Mesodermal cell (in vitro differentiated cells): ENCODE results near the gene BAIAP2L2. TPM values are rescaled to one million over a fixed set of nuclear protein-coding genes. Genes with fewer than 3 reads are reported as not detected.
"Not testable (repeated sequence)": the region's sequence is repeated elsewhere in the genome, so short reads cannot be mapped to it uniquely, and the experiment has no call there.

Experiments used
- H3K27ac ChIP-seq: 2 replicates; pipeline ENCODE4 v1.7.0; 2013; ENCODE audit warnings: mild to moderate bottlenecking, low read depth, low read length, moderate library complexity; ENCODE audit not compliant: severe bottlenecking
- H3K36me3 ChIP-seq: 2 replicates; pipeline ENCODE4 v1.7.1; 2013; ENCODE audit warnings: mild to moderate bottlenecking, low read length, moderate library complexity; ENCODE audit not compliant: control insufficient read depth, insufficient read depth
- H3K4me1 ChIP-seq: one replicate; pipeline ENCODE4 v1.7.1; 2013; ENCODE audit warnings: mild to moderate bottlenecking, low read length; ENCODE audit not compliant: insufficient read depth, control insufficient read depth, poor library complexity, severe bottlenecking
- H3K4me3 ChIP-seq: 2 replicates; pipeline ENCODE4 v1.7.0; 2013; ENCODE audit warnings: low read length, control low read depth, mild to moderate bottlenecking; ENCODE audit not compliant: insufficient read depth, poor library complexity, severe bottlenecking; ENCODE audit errors: extremely low read depth
- H3K9me3 ChIP-seq: 2 replicates; pipeline ENCODE4 v1.7.1; 2013; ENCODE audit warnings: mild to moderate bottlenecking, low read length, moderate library complexity; ENCODE audit not compliant: control insufficient read depth
- WGBS, 2 experiments: methylation state at CpG; one replicate each; pipeline ENCODE4 v1.1.5; 2013; ENCODE audit warnings: missing lambda C conversion rate in 2 of 2; ENCODE audit not compliant: insufficient coverage in 2 of 2; 5-methylcytosine and 5-hydroxymethylcytosine counted together
- polyA plus RNA-seq, 2 experiments: library from polyadenylated mRNA; stranded (reverse); fragments of 50-300 nt; gene quantifications; one replicate each; pipeline ENCODE4 v1.2.3, GENCODE V29; 2013

Gene BAIAP2L2, protein sequence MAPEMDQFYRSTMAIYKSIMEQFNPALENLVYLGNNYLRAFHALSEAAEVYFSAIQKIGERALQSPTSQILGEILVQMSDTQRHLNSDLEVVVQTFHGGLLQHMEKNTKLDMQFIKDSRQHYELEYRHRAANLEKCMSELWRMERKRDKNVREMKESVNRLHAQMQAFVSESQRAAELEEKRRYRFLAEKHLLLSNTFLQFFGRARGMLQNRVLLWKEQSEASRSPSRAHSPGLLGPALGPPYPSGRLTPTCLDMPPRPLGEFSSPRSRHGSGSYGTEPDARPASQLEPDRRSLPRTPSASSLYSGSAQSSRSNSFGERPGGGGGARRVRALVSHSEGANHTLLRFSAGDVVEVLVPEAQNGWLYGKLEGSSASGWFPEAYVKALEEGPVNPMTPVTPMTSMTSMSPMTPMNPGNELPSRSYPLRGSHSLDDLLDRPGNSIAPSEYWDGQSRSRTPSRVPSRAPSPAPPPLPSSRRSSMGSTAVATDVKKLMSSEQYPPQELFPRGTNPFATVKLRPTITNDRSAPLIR
- 1.5 TPM for polyA plus RNA-seq (2013, experiment 1 of 2)
- polyA plus RNA-seq (2013, experiment 2 of 2), result 1.3 TPM

DNA sequence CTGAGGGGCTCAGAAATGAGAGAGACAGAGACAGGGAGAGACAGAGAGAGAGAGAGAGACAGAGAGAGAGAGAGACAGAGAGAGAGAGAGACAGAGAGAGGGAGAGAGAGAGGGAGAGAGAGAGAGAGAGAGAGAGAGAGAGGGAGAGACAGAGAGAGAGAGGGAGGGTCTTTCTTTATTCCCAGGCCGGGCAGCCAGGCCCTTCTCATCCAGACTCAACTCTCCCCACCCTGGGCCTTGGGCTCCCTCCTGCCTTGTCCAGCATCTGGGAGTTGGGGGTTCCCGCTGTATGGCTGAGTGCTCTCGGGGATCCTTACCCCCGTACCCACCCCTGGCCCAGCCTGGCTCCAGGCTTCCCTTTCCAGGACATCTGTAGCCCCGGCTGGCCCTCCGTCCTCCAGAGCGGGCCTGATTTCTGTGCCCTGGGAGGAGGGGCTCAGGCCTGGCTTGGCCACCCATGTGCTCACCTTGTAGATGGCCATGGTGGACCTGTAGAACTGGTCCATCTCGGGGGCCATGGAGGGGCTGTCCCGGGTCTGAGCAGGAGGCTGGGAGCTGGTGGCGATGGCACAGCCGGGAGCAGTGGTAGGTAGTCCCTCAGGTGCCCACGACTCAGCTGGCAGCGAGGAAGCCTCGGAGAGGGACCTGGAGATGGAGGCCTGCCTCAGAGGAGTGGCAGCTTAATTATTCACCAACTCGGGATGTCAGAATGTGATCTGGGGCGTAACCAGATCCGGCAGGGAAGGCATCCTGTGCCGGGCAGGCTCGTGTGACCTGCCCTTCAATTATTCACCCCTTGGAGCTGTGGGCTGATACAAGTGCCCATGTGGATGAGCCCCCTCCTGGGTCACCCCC lies at the start of gene BAIAP2L2:
TSS of gene BAIAP2L2 (minus strand) at position 677 of the 855 bp plus-strand sequence. CDS start at position 518, 159 bp downstream.
- H3K36me3 ChIP-seq, result no peaks in the 10 kb centered on the region
- 83 to 86% methylated on average over 14 to 18 of the region's 19 CpGs for WGBS, 2 experiments
- no peak within 1 kb of the TSS for H3K27ac ChIP-seq
- H3K4me3 ChIP-seq, result no peak within 1 kb of the TSS
- H3K9me3 ChIP-seq, result no peaks in the 10 kb centered on the region
- H3K4me1 ChIP-seq, result peaks cover 3% of the 10 kb centered on the region

DNA sequence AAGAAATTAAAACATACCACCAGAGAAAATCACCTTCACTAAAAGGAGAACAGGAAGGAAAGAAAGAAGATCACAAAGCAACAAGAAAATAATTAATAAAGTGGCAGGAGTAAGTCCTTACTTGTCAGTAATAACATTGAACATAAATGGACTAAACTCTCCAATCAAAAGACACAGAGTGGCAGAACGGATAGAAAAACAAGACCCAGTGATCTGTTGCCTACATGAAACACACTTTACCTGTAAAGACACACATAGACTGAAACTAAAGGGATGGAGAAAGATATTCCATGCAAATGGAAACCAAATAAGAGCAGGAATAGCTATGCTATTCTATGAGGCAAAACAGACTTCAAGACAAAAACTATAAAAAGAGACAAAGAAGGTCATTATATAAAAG lies 45.2 kb upstream of the BAIAP2L2 start:
- Histone ChIP-seq H3K36me3 (no peaks in the 10 kb centered on the region), H3K4me3 (no peak overlapping the region), H3K4me1 (no peaks in the 10 kb centered on the region), H3K27ac (no peak overlapping the region), H3K9me3 (no peaks in the 10 kb centered on the region)
- WGBS, 2 experiments, result 80% methylated on average over 1 of the region's 1 CpG; no CpG with 5 or more reads in 1 of the 2 experiments

DNA sequence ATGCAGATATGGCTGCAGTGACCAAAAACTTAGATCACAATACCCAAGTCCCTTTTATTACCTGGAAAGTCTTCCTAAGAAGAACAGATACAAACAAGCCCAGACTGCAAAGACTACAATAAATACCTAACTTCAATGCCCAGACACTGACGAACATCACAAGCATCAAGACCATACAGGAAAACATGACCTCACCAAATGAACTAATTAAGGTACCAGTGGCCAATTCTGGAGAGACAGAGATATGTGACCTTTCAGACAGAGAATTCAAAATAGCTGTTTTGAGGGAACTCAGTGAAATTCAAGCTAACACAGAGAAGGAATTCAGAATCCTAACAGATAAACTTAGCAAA lies 44.1 kb upstream of the BAIAP2L2 start:
- no CpG with 5 or more reads among the region's 1 CpG for WGBS, 2 experiments
- H3K9me3 ChIP-seq, H3K4me1 ChIP-seq, H3K4me3 ChIP-seq, H3K27ac ChIP-seq, H3K36me3 ChIP-seq: not testable (repeated sequence)

DNA sequence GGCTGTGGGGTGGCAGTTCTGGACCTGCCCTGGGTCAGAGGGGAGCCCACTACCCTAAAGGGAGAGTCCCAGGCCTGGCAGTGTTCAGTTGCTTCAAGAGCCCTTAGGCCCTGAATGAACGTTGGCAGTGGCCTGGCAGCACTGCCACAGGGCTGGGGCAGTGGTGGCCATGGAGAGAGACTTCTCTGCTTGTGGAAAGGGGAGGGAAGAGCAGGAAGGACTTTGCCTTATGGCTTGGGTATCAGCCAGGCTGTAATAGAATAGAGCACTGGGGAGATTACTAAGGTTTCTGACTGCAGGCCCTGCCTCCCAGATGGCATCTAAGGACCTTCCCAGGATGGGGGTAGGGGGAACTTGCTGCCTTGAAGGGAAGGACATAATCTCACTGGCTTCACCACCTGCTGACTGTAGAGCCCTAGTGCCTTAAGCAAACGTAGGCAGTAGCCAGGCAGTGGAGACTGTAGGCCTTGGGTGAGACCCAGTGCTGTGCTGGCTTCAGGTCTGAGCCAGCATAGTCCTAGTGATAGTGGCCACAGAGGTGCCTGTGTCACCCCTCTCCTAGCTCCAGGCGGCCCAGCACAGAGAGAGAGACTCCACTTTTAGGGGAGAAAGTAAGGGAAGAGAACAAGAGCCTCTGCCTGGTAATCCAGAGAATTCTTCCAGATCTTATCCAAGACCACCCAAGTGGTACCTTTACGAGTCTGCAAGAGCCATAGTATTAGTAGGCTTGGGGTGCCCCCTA lies 43.5 kb upstream of the BAIAP2L2 start:
- no peak overlapping the region for H3K4me3 ChIP-seq
- 74 to 92% methylated on average over 1 to 4 of the region's 4 CpGs for WGBS, 2 experiments
- H3K4me1 ChIP-seq, result no peaks in the 10 kb centered on the region
- H3K9me3 ChIP-seq, result no peaks in the 10 kb centered on the region
- no peak overlapping the region for H3K27ac ChIP-seq
- H3K36me3 ChIP-seq, result no peaks in the 10 kb centered on the region

DNA sequence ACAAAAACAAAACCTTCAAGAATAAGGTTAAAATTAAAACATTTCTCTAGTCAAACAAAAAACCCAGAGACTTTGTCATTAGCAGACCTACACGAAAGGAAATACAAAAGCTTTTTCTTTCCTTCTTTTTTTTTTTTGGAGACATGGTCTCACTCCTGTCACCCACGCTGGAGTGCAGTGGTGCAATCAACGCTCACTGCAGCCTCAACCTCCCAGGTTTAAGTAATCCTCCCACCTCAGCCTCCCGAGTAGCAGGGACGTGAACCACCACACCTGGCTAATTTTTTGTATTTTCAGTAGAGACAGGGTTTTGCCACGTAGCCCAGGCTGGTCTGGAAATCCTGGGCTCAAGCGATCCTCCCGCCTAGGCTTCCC lies 40.6 kb upstream of the BAIAP2L2 start:
- WGBS, 2 experiments, result 85 to 91% methylated on average over 8 of the region's 8 CpGs

DNA sequence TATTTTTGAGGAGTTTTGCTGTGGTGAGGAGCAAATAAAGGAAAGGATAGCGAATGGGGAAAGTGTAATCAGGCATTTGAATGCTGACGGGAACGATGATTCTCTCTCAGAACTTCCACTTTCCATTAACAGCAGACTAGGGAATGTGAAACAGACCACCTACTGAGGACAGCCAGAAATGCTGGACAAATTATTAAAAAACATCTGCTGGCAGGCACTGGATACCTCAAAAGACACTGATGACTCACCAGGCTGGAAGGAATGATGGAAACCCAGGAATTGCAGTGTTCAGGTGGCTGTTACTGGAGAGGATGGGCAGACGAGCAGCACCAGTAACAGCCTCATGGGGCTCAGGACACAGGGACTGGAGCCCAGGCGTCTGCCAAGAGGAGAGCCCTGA lies 37.8 kb upstream of the BAIAP2L2 start:
- no peak overlapping the region for H3K27ac ChIP-seq
- H3K36me3 ChIP-seq, result no peaks in the 10 kb centered on the region
- H3K9me3 ChIP-seq, result no peaks in the 10 kb centered on the region
- H3K4me3 ChIP-seq, result no peak overlapping the region
- peaks cover 3% of the 10 kb centered on the region for H3K4me1 ChIP-seq
- 77 to 90% methylated on average over 2 to 3 of the region's 5 CpGs for WGBS, 2 experiments

More for the DNA sequence above, 40.6 kb upstream of the BAIAP2L2 start:
- H3K9me3 ChIP-seq, result no peaks in the 10 kb centered on the region
- peaks cover 3% of the 10 kb centered on the region for H3K4me1 ChIP-seq
- no peak overlapping the region for H3K4me3 ChIP-seq
- no peaks in the 10 kb centered on the region for H3K36me3 ChIP-seq
- no peak overlapping the region for H3K27ac ChIP-seq

DNA sequence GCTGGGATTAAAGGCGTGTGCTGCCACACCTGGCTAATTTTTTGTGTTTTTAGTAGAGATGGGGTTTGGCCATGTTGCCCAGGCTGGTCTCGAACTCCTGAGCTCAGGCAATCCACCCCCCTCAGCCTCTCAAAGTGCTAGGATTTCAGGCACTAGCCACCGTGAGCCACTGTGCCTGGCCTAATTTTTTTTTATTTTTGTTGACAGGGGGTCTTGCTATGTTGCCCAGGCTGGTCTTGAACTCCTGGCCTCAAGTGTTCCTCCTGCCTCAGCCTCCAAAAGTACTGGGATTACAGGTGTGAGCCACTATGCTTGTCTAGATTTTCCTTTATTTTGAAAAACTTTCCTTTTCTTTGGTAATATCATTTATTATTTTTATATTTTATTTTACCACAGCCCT lies 35.7 kb upstream of the BAIAP2L2 start:
- H3K36me3 ChIP-seq, H3K4me3 ChIP-seq, H3K27ac ChIP-seq, H3K9me3 ChIP-seq, H3K4me1 ChIP-seq: not testable (repeated sequence)
- 83% methylated on average over 1 of the region's 3 CpGs; no CpG with 5 or more reads in 1 of the 2 experiments for WGBS, 2 experiments

DNA sequence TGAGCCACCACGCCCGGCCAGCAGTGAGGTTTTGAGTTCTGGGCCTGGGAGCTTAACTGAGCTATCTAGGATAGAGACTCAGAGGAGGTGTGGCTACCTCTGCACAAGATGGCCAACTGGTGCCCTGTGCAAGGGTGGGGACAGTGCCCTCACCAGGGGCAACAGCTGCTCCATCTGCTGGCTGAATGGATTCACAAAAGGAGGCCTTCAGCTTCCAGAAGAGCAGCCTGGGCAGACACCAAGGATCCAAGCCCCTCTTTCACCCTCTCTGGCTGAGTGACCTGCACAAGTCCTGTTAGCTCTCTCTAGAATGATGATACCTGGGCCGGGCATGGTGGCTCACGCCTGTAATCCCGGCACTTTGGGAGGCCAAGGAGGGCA lies 33.5 kb upstream of the BAIAP2L2 start:
- 91 to 96% methylated on average over 5 of the region's 5 CpGs for WGBS, 2 experiments
- Histone ChIP-seq H3K4me3 (no peak overlapping the region), H3K4me1 (peaks cover 3% of the 10 kb centered on the region), H3K36me3 (no peaks in the 10 kb centered on the region), H3K9me3 (no peaks in the 10 kb centered on the region), H3K27ac (no peak overlapping the region)

DNA sequence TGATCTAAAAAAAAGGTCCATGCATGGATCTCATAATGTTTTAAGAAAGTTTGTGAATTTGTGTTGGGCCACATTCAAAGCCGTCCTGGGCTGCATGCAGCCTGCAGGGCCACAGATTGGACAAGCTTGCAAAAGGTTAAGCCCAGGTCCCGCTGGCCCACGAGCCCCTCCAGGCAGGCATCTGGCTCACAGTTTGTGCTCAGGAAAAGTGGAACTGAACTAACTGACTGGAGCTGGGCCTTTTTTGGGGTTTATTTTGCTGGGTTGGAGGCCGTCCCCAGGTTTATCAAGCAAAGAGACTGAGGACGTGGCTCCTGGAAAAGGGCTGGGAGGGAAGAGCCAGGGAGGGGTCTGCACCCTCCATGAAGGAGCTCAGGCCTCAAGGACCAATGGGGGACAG lies 32.1 kb upstream of the BAIAP2L2 start:
- no peak overlapping the region for H3K4me3 ChIP-seq
- 94 to 96% methylated on average over 4 to 5 of the region's 5 CpGs for WGBS, 2 experiments
- H3K27ac ChIP-seq, result no peak overlapping the region

DNA sequence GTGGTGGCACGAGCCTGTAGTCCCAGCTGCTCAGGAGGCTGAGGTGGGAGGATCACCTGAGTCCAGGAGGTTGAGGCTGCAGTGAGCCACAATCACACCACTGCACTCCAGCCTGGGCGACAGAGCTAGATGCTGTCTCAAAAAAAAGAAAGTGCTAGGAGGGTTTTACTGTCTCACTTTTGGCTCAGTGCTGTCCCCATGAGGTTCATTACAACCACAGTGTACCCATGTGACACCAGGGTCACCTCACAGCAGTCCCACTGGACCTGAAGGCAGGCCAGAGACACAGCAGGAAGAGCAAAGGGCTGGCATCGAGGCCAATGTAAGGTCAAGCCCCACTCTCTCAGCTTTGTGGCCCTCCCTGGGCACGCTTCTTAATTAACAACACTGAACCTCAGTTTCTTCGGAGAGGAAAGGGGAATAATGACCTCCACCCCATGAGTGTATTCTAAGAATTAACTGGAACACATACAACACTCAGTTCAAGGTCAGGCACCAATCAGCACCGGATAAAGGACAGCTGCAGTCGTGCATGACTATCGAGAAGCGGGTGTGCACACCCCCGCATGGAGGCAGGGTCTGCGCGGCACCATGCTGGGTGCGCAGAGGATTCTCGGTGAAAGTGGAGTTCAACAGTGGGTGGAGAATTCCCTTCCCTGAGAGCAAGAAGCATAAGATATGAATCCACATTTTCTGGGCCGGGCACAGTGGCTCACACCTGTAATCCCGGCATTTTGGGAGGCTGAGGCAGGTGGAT lies 30.9 kb upstream of the BAIAP2L2 start:
- Histone ChIP-seq H3K36me3 (no peaks in the 10 kb centered on the region), H3K9me3 (no peaks in the 10 kb centered on the region), H3K4me3 (no peak overlapping the region), H3K4me1 (no peaks in the 10 kb centered on the region), H3K27ac (no peak overlapping the region)
- 93 to 96% methylated on average over 13 to 15 of the region's 16 CpGs for WGBS, 2 experiments

More for the DNA sequence above, 32.1 kb upstream of the BAIAP2L2 start:
- no peaks in the 10 kb centered on the region for H3K9me3 ChIP-seq
- no peaks in the 10 kb centered on the region for H3K4me1 ChIP-seq
- H3K36me3 ChIP-seq, result no peaks in the 10 kb centered on the region
